GM23338 (cell line): ENCODE results near the gene NDUFAF5. TPM values are rescaled to one million over a fixed set of nuclear protein-coding genes. Genes with fewer than 3 reads are reported as not detected.
"Not testable (repeated sequence)": the region's sequence is repeated elsewhere in the genome, so short reads cannot be mapped to it uniquely, and the experiment has no call there.

ENCODE experiments used
- ATAC-seq: fragments of 200-7000 bp; cut with Tn5 transposase; 3 replicates; pipeline ENCODE4 v1.9.1; 2020
- DNase-seq: peaks from one replicate; pipeline ENCODE4 v3.0.0-alpha.2; 2015; ENCODE audit warnings: low spot score
- H2AFZ ChIP-seq: fragments of 200-600 bp; sonication (generic); 2 replicates; pipeline ENCODE4 v1.8.0; 2016; ENCODE audit warnings: antibody characterized with exemption, mild to moderate bottlenecking, moderate library complexity
- H3F3A ChIP-seq: fragments of 200-600 bp; sonication (generic); replicated peaks from 2 replicates; pipeline ENCODE4 v1.8.0; 2017; ENCODE audit warnings: antibody characterized with exemption, mixed run types, low read depth
- H3K27ac ChIP-seq: fragments of 200-600 bp; sonication (generic); 2 replicates; pipeline ENCODE4 v1.6.1; 2016; ENCODE audit warnings: low read depth
- H3K27me3 ChIP-seq: fragments of 200-600 bp; sonication (generic); 2 replicates; pipeline ENCODE4 v1.8.0; 2016; ENCODE audit warnings: mild to moderate bottlenecking, mixed run types, moderate library complexity; ENCODE audit not compliant: insufficient read depth
- H3K36me3 ChIP-seq: fragments of 200-600 bp; sonication (generic); 2 replicates; pipeline ENCODE4 v1.8.0; 2016; ENCODE audit warnings: mild to moderate bottlenecking; ENCODE audit not compliant: insufficient read depth
- H3K4me1 ChIP-seq: fragments of 200-600 bp; sonication (generic); 2 replicates; pipeline ENCODE4 v1.8.0; 2016; ENCODE audit warnings: mild to moderate bottlenecking, moderate library complexity; ENCODE audit not compliant: insufficient read depth
- H3K4me2 ChIP-seq: fragments of 200-600 bp; sonication (generic); 2 replicates; pipeline ENCODE4 v1.7.1; 2017; ENCODE audit warnings: mixed run types
- H3K4me3 ChIP-seq: fragments of 200-600 bp; sonication (generic); 2 replicates; pipeline ENCODE4 v1.6.1; 2016; ENCODE audit warnings: mixed run types
- H3K79me2 ChIP-seq: fragments of 200-600 bp; sonication (generic); replicated peaks from 2 replicates; pipeline ENCODE4 v1.8.0; 2017; ENCODE audit warnings: mild to moderate bottlenecking; ENCODE audit not compliant: insufficient read depth
- H3K9me2 ChIP-seq: fragments of 200-600 bp; sonication (generic); 2 replicates; pipeline ENCODE4 v1.8.0; 2017; ENCODE audit not compliant: insufficient read depth
- H4K20me1 ChIP-seq: fragments of 200-600 bp; sonication (generic); replicated peaks from 2 replicates; pipeline ENCODE4 v1.8.0; 2017; ENCODE audit warnings: mild to moderate bottlenecking; ENCODE audit not compliant: insufficient read depth
- H3K27ac Mint-ChIP-seq: 2 replicates; pipeline ENCODE4 v1.8.0; 2020; ENCODE audit warnings: inconsistent platforms, mild to moderate bottlenecking, moderate library complexity, mixed read lengths
- H3K27me3 Mint-ChIP-seq: 3 replicates; pipeline ENCODE4 v1.8.0; 2022; ENCODE audit warnings: low read depth, mild to moderate bottlenecking, moderate library complexity, mixed read lengths, inconsistent platforms; ENCODE audit not compliant: insufficient read depth, poor library complexity
- H3K36me3 Mint-ChIP-seq: 3 replicates; pipeline ENCODE4 v1.8.0; 2021; ENCODE audit warnings: low read depth, mild to moderate bottlenecking, inconsistent platforms, moderate library complexity, mixed read lengths
- H3K4me1 Mint-ChIP-seq: 3 replicates; pipeline ENCODE4 v1.8.0; 2020; ENCODE audit warnings: mild to moderate bottlenecking, inconsistent platforms, mixed read lengths
- H3K4me3 Mint-ChIP-seq: 3 replicates; pipeline ENCODE4 v1.8.0; 2021; ENCODE audit warnings: moderate library complexity, mild to moderate bottlenecking, inconsistent platforms, mixed read lengths
- H3K9me3 Mint-ChIP-seq: 3 replicates; pipeline ENCODE4 v1.8.0; 2020; ENCODE audit warnings: moderate library complexity, mild to moderate bottlenecking, inconsistent platforms, mixed read lengths
- CREB1 ChIP-seq: fragments of 250-450 bp; sonication (Bioruptor Pico); IDR thresholded peaks from 2 replicates; pipeline ENCODE4 v1.5.0; 2020; ENCODE audit warnings: low read depth, mild to moderate bottlenecking, moderate library complexity
- CTCF ChIP-seq, 2 experiments: fragments of 200-600 bp in 1 of 2; sonication (generic) in 1 of 2; conservative IDR thresholded peaks; 2 replicates each; pipeline versions ENCODE4 v1.5.1 to v1.6.1; 2016 to 2017; ENCODE audit warnings: antibody characterized with exemption in 2 of 2, low read depth in 2 of 2, mild to moderate bottlenecking in 2 of 2, moderate library complexity in 1 of 2
- JUNB ChIP-seq: IDR thresholded peaks from one replicate; pipeline ENCODE4 v1.6.1; 2016; ENCODE audit warnings: antibody characterized with exemption; ENCODE audit not compliant: unreplicated experiment
- NANOG ChIP-seq: IDR thresholded peaks from 2 replicates; pipeline ENCODE4 v1.6.1; 2016; ENCODE audit warnings: antibody characterized with exemption, borderline replicate concordance
- REST ChIP-seq: IDR thresholded peaks from one replicate; pipeline ENCODE4 v1.6.1; 2018; ENCODE audit warnings: antibody characterized with exemption; ENCODE audit not compliant: unreplicated experiment
- ZNF114 ChIP-seq: fragments of 250-450 bp; sonication (Bioruptor Pico); IDR thresholded peaks from 2 replicates; pipeline ENCODE4 v1.5.0; 2020; ENCODE audit warnings: mild to moderate bottlenecking, moderate library complexity
- polyA plus RNA-seq: library from polyadenylated mRNA; unstranded; fragments of >200 nt; fragmentation: Nextera tagmentation; extraction: Ambion mirVana; gene quantifications from 2 replicates; pipeline ENCODE4 v1.2.1, GENCODE V29; 2016
- total RNA-seq: library from RNA; depleted of rRNA; stranded (reverse); fragments of >200 nt; shearing (Covaris generic); gene quantifications from 2 replicates; pipeline ENCODE4 v1.2.3, GENCODE V29; 2014

The NDUFAF5 gene
- total and polyA plus RNA-seq, 2 experiments from 2014 or later: 18.0 to 33.0 TPM

- not testable (repeated sequence) for H3K4me3 ChIP-seq, H3K79me2 ChIP-seq, H4K20me1 ChIP-seq, H3K4me1 ChIP-seq, H3K4me3 Mint-ChIP-seq, H3K27me3 ChIP-seq, H3K9me3 Mint-ChIP-seq, H3K27ac Mint-ChIP-seq, H3F3A ChIP-seq, DNase-seq, H3K27me3 Mint-ChIP-seq, H3K9me2 ChIP-seq, H3K4me2 ChIP-seq, ATAC-seq, H3K4me1 Mint-ChIP-seq, H3K27ac ChIP-seq, H2AFZ ChIP-seq
- H3K36me3 ChIP-seq: peaks cover 69% of the 10 kb centered on the region
- peaks cover 78% of the 10 kb centered on the region for H3K36me3 Mint-ChIP-seq
Observed at GRCh38 chr20:13760451-13760946, 24.3 kb upstream of the NDUFAF5 start.

GRCh38 chr20:13765299-13765698 lies 19.5 kb upstream of the NDUFAF5 start:
- Mint-ChIP-seq H3K27me3 (peaks cover 2% of the 10 kb centered on the region), H3K9me3 (peaks cover 11% of the 10 kb centered on the region; the same call in 2 of the 3 replicates), H3K4me3 (no peak overlapping the region), H3K27ac (no peak overlapping the region), H3K4me1 (no peaks in the 10 kb centered on the region), H3K36me3 (peaks cover 90% of the 10 kb centered on the region)
- TF ChIP-seq REST (no peak), ZNF114 (CRISPR knock-in tag) (no peak), NANOG (no peak), JUNB (no peak), CREB1 (CRISPR knock-in tag) (no peak), CTCF (conservative IDR thresholded peaks at IDR 0.05; ENCODE audit: low read depth in 2 of 2) (no peak)
- Histone ChIP-seq H3K27me3 (no peaks in the 10 kb centered on the region), H3K4me3 (no peak overlapping the region), H3F3A (no peaks in the 10 kb centered on the region), H3K36me3 (peaks cover 81% of the 10 kb centered on the region), H3K27ac (no peak overlapping the region), H3K4me2 (no peak overlapping the region), H3K79me2 (no peaks in the 10 kb centered on the region), H2AFZ (no peak overlapping the region), H4K20me1 (no peaks in the 10 kb centered on the region), H3K4me1 (no peaks in the 10 kb centered on the region), H3K9me2 (no peaks in the 10 kb centered on the region)
- DNase-seq (no peak), ATAC-seq (no peak)
